HCT116 (cell line): ENCODE data around the gene SLC44A1. TPM values are rescaled to one million over a fixed set of nuclear protein-coding genes. Genes with fewer than 3 reads are reported as not detected.

Source experiments
- ATAC-seq: fragments of 200-7000 bp; cut with Tn5 transposase; 2 replicates; pipeline ENCODE4 v1.9.1; 2020; ENCODE audit warnings: mild to moderate bottlenecking, moderate library complexity
- BruUV-seq: library from RNA; stranded (reverse); fragments of 400-500 nt; replicated peaks from 2 replicates; lab custom pipeline; 2021; lab: Mats Ljungman, UMichigan
- CTCF ChIA-PET: fragments of 300-600 bp; sonication (Branson Sonifier 250); formaldehyde crosslinking; loops from one replicate; lab custom pipeline; 2021; ENCODE audit warnings: antibody characterized with exemption; lab: Charles Lee
- POLR2A ChIA-PET: fragments of 300-600, 350-600 bp; sonication (Branson Sonifier 250); formaldehyde crosslinking; loops from one replicate; lab custom pipeline; 2021; ENCODE audit warnings: antibody characterized with exemption; lab: Charles Lee
- RAD21 ChIA-PET, 2 experiments: fragments of 300-600 bp; sonication (Branson Sonifier 250); formaldehyde crosslinking; loops; one replicate each; lab custom pipeline; 2023; ENCODE audit warnings: low total read pairs in 2 of 2; ENCODE audit not compliant: uncharacterized antibody in 2 of 2, unreplicated experiment in 2 of 2, low non-redundant PET in 1 of 2; lab: Charles Lee
- DNase-seq: peaks from one replicate; pipeline ENCODE4 v3.0.0-alpha.2; 2010; ENCODE audit warnings: low read depth, low spot score
- H2AFZ ChIP-seq: fragments of 200-600 bp; shearing (Covaris generic), sonication (generic); 2 replicates; pipeline ENCODE4 v1.6.1; 2017; ENCODE audit warnings: low read depth, mixed run types, mixed read lengths, antibody characterized with exemption, low read length; ENCODE audit not compliant: poor library complexity, severe bottlenecking
- H3K27ac ChIP-seq: 2 replicates; pipeline ENCODE4 v1.5.1; 2012; ENCODE audit warnings: low read depth, low read length
- H3K27me3 ChIP-seq: fragments of 200-600 bp; sonication (generic); 2 replicates; pipeline ENCODE4 v1.6.1; 2016; ENCODE audit warnings: mixed run types, low read length, mixed read lengths; ENCODE audit not compliant: insufficient read depth
- H3K36me3 ChIP-seq, 2 experiments: fragments of 200-500 bp in 1 of 2; fragments of 200-600 bp in 1 of 2; sonication (Bioruptor generic) in 1 of 2; sonication (generic) in 1 of 2; 2 replicates each; pipeline versions ENCODE4 v1.5.1 to v1.6.1; 2014 to 2016; ENCODE audit warnings: low read length in 2 of 2, inconsistent platforms in 1 of 2, mixed read lengths in 1 of 2, mixed run types in 1 of 2; ENCODE audit not compliant: insufficient read depth in 2 of 2, control insufficient read depth in 1 of 2
- H3K4me1 ChIP-seq, 2 experiments: fragments of 200-600 bp in 1 of 2; sonication (generic) in 1 of 2; 2 replicates each; pipeline versions ENCODE4 v1.5.1 to v1.6.1; 2012 to 2017; ENCODE audit warnings: low read length in 2 of 2, inconsistent platforms in 1 of 2, mild to moderate bottlenecking in 1 of 2, mixed read lengths in 1 of 2, mixed run types in 1 of 2, moderate library complexity in 1 of 2; ENCODE audit not compliant: insufficient read depth in 2 of 2, control insufficient read depth in 1 of 2
- H3K4me2 ChIP-seq: fragments of 200-600 bp; sonication (generic); 2 replicates; pipeline ENCODE4 v1.6.1; 2017; ENCODE audit warnings: mixed run types, low read length, mixed read lengths
- H3K4me3 ChIP-seq, 2 experiments: fragments of 200-600 bp in 1 of 2; sonication (generic) in 1 of 2; replicated peaks in 1 of 2; 2 replicates each; pipeline ENCODE4 v1.5.1; 2011 to 2016; ENCODE audit warnings: low read length in 2 of 2, control low read depth in 1 of 2, low read depth in 1 of 2, mild to moderate bottlenecking in 1 of 2, mixed read lengths in 1 of 2, mixed run types in 1 of 2
- H3K79me2 ChIP-seq: fragments of 200-600 bp; sonication (generic); 2 replicates; pipeline ENCODE4 v1.6.1; 2017; ENCODE audit warnings: mild to moderate bottlenecking, mixed run types, low read length, moderate library complexity, mixed read lengths; ENCODE audit not compliant: insufficient read depth
- H3K9ac ChIP-seq: fragments of 200-600 bp; sonication (generic); 2 replicates; pipeline ENCODE4 v1.6.1; 2016; ENCODE audit warnings: low read length, mixed read lengths
- H3K9me2 ChIP-seq: fragments of 200-600 bp; sonication (generic), shearing (Covaris generic); 2 replicates; pipeline ENCODE4 v1.6.1; 2017; ENCODE audit warnings: mixed run types, mild to moderate bottlenecking, moderate library complexity; ENCODE audit not compliant: insufficient read depth
- H3K9me3 ChIP-seq, 2 experiments: fragments of 200-500 bp in 1 of 2; fragments of 200-600 bp in 1 of 2; sonication (Bioruptor generic) in 1 of 2; sonication (generic) in 1 of 2; 2 replicates each; pipeline ENCODE4 v1.6.1; 2014 to 2017; ENCODE audit warnings: low read length in 2 of 2, mixed read lengths in 2 of 2, inconsistent platforms in 1 of 2, low read depth in 1 of 2, mild to moderate bottlenecking in 1 of 2, mixed run types in 1 of 2, moderate library complexity in 1 of 2; ENCODE audit not compliant: control insufficient read depth in 1 of 2, insufficient read depth in 1 of 2
- H4K20me1 ChIP-seq: fragments of 200-600 bp; sonication (generic), shearing (Covaris generic); 2 replicates; pipeline ENCODE4 v1.6.1; 2017; ENCODE audit warnings: mixed run types, mild to moderate bottlenecking, moderate library complexity; ENCODE audit not compliant: insufficient read depth
- EGR1 ChIP-seq: IDR thresholded peaks from 2 replicates; pipeline ENCODE4 v1.6.1; 2012; ENCODE audit warnings: low read depth
- ELF1 ChIP-seq: IDR thresholded peaks from 2 replicates; pipeline ENCODE4 v1.6.1; 2012; ENCODE audit warnings: low read depth, borderline replicate concordance
- EZH2 ChIP-seq: fragments of 200-600 bp; sonication (generic); IDR thresholded peaks from 2 replicates; pipeline ENCODE4 v1.6.1; 2017; ENCODE audit warnings: antibody characterized with exemption, mixed run types
- EZH2phosphoT487 ChIP-seq: fragments of 200-600 bp; IDR thresholded peaks from 2 replicates; pipeline ENCODE4 v1.6.1; 2018; ENCODE audit warnings: antibody characterized with exemption, borderline replicate concordance
- FOSL1 ChIP-seq: IDR thresholded peaks from 2 replicates; pipeline ENCODE4 v1.6.1; 2012; ENCODE audit warnings: low read depth
- JUND ChIP-seq: IDR thresholded peaks from 2 replicates; pipeline ENCODE4 v1.6.1; 2012
- POLR2A ChIP-seq: IDR thresholded peaks from 2 replicates; pipeline ENCODE4 v1.7.0; 2011; ENCODE audit warnings: borderline replicate concordance; ENCODE audit not compliant: insufficient read depth, insufficient read length; ENCODE audit errors: extremely low read depth
- RAD21 ChIP-seq: IDR thresholded peaks from 2 replicates; pipeline ENCODE4 v1.6.1; 2012; ENCODE audit warnings: low read depth, mild to moderate bottlenecking
- SIN3A ChIP-seq: IDR thresholded peaks from 2 replicates; pipeline ENCODE4 v1.6.1; 2012; ENCODE audit warnings: low read depth
- SP1 ChIP-seq: IDR thresholded peaks from 2 replicates; pipeline ENCODE4 v1.6.1; 2012; ENCODE audit warnings: low read depth
- SRF ChIP-seq: IDR thresholded peaks from 2 replicates; pipeline ENCODE4 v1.6.1; 2012; ENCODE audit warnings: low read depth
- TCF7L2 ChIP-seq: IDR thresholded peaks from 2 replicates; pipeline ENCODE4 v1.7.0; 2011; ENCODE audit warnings: borderline replicate concordance, inconsistent platforms; ENCODE audit not compliant: insufficient read depth, insufficient read length; ENCODE audit errors: extremely low read depth
- ZNF274 ChIP-seq: fragments of 200-500 bp; sonication (Bioruptor generic); IDR thresholded peaks from 2 replicates; pipeline ENCODE4 v1.6.1; 2014; ENCODE audit warnings: mild to moderate bottlenecking, low read depth, low read length, inconsistent platforms
- intact Hi-C: fragments of 100-400 bp; cut with micrococcal nuclease; formaldehyde crosslinking; loops from 2 replicates; pipeline ENCODE4 v1.10.0; 2022
- total RNA-seq: library from RNA; stranded (reverse); gene quantifications from one replicate; pipeline ENCODE4 v1.2.1, GENCODE V29; 2021; ENCODE audit not compliant: unreplicated experiment
- TF ChIP-seq, protein P1 (sequence below): IDR thresholded peaks from 2 replicates; pipeline ENCODE4 v1.6.1; 2012; ENCODE audit warnings: low read depth
- TF ChIP-seq, protein P2 (sequence below): IDR thresholded peaks from 2 replicates; pipeline ENCODE4 v1.6.1; 2012

SLC44A1 gene
- total RNA-seq, 1 experiment from 2014 or later: 44.1 TPM

- TF ChIP-seq, protein P1, sequence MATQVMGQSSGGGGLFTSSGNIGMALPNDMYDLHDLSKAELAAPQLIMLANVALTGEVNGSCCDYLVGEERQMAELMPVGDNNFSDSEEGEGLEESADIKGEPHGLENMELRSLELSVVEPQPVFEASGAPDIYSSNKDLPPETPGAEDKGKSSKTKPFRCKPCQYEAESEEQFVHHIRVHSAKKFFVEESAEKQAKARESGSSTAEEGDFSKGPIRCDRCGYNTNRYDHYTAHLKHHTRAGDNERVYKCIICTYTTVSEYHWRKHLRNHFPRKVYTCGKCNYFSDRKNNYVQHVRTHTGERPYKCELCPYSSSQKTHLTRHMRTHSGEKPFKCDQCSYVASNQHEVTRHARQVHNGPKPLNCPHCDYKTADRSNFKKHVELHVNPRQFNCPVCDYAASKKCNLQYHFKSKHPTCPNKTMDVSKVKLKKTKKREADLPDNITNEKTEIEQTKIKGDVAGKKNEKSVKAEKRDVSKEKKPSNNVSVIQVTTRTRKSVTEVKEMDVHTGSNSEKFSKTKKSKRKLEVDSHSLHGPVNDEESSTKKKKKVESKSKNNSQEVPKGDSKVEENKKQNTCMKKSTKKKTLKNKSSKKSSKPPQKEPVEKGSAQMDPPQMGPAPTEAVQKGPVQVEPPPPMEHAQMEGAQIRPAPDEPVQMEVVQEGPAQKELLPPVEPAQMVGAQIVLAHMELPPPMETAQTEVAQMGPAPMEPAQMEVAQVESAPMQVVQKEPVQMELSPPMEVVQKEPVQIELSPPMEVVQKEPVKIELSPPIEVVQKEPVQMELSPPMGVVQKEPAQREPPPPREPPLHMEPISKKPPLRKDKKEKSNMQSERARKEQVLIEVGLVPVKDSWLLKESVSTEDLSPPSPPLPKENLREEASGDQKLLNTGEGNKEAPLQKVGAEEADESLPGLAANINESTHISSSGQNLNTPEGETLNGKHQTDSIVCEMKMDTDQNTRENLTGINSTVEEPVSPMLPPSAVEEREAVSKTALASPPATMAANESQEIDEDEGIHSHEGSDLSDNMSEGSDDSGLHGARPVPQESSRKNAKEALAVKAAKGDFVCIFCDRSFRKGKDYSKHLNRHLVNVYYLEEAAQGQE: no peak
- peak; percentile 42; the same call in 1 of the 2 replicates for TF ChIP-seq EGR1
Observed at GRCh38 chr9:105296877-105297287, 52.4 kb downstream of the SLC44A1 start (continued).

DNA sequence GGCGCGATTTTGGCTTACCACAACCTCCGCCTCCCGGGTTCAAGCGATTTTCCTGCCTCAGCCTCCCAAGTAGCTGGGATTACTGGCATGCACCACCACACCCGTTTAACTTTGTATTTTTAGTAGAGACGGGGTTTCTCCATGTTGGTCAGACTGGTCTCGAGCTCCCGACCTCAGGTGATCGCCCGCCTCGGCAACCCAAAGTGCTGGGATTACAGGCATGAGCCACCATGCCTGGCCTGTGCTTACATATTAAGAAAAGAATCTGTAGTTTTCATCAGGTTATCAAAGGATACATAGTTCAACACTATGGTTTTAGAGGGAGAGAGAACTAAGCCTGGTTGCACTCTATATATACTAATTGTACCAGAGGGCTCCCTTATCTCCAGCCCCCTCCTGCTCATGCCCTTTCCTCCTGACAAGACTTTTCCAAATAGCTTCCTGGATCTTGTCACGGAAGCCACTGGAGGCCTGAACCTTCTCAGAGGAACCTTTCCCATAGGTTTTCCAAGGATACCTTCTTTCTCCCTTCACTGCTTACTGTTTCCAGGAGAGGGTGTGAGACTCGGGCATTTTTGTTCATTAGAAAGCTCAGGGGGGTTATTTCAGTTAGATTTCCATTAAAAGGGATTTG lies 53.1 kb downstream of the SLC44A1 start:
- POLR2A ChIA-PET: interaction anchor here (0.6 kb wide), 1 partner anchor 18 kb away, joined by 3 read pairs; no protein-coding TSS in a partner anchor
- no peaks in the 10 kb centered on the region for H4K20me1 ChIP-seq
- BruUV-seq: no TSS peak
- intact Hi-C loops: no loop called here
- no peaks in the 10 kb centered on the region for H3K27me3 ChIP-seq
- no peaks in the 10 kb centered on the region for H3K79me2 ChIP-seq
- CTCF ChIA-PET: no interaction called here
- ATAC-seq (no peak), DNase-seq (no peak)
- peaks cover 0 to 17% of the 10 kb centered on the region in 2 experiments; a peak in 2 of 4 replicates for H3K4me1 ChIP-seq
- no peak overlapping the region for H2AFZ ChIP-seq
- no peak overlapping the region for H3K9ac ChIP-seq
- H3K27ac ChIP-seq: no peak overlapping the region
- H3K36me3 ChIP-seq: 0 out of 4 replicates have a peak, but pooled peaks cover 0 to 2% of the 10 kb centered on the region in 2 experiments
- RAD21 ChIA-PET: interaction anchor here in 1 of 2 experiments (0.6 kb wide), 1 partner anchor 95 kb away, joined by 4 read pairs; no protein-coding TSS in a partner anchor
- H3K4me3 ChIP-seq: no peak overlapping the region
- H3K4me2 ChIP-seq: peak overlapping the region; percentile 46; the same call in 1 of the 2 replicates
- H3K9me2 ChIP-seq: no peaks in the 10 kb centered on the region
- no peaks in the 10 kb centered on the region for H3K9me3 ChIP-seq
- no peak for TF ChIP-seq RAD21
- TF ChIP-seq EZH2: no peak
- TF ChIP-seq ELF1: no peak
- TF ChIP-seq EGR1: no peak
- no peak for TF ChIP-seq FOSL1
- no peak for TF ChIP-seq JUND
- TF ChIP-seq SRF: no peak
- TF ChIP-seq, protein P2, sequence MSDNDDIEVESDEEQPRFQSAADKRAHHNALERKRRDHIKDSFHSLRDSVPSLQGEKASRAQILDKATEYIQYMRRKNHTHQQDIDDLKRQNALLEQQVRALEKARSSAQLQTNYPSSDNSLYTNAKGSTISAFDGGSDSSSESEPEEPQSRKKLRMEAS: no peak
- TF ChIP-seq EZH2phosphoT487: no peak
- TF ChIP-seq SP1: no peak
- TF ChIP-seq, protein P1: no peak
- no peak for TF ChIP-seq TCF7L2
- TF ChIP-seq SIN3A: no peak
- no peak for TF ChIP-seq POLR2A
- no peak for TF ChIP-seq ZNF274
